ENCODE data around the gene MTIF3. TPM values are rescaled to one million over a fixed set of nuclear protein-coding genes. Genes with fewer than 3 reads are reported as not detected.

Gene MTIF3
- total RNA-seq, 1 experiment from 2014 or later = 37.1 TPM

- no peaks in the 10 kb centered on the region for H3K4me1 ChIP-seq (ENCODE audit: insufficient read depth, low read length, poor library complexity, severe bottlenecking)
- POLR2A ChIA-PET (ENCODE audit: low non-redundant PET) = no interaction called here
- no TSS peak for BruUV-seq (replicated peaks)
- no peak for TF ChIP-seq EZH2 (IDR thresholded peaks at IDR 0.05; ENCODE audit: borderline replicate concordance, low read depth, low read length, poor library complexity, severe bottlenecking)
- no peak for TF ChIP-seq CTCF (conservative IDR thresholded peaks at IDR 0.05; ENCODE audit: low read depth, low read length)
- no peak overlapping the region for H3K4me3 ChIP-seq (ENCODE audit: low read depth, low read length, poor library complexity, severe bottlenecking)
- intact Hi-C loops (cut with micrococcal nuclease; ENCODE audit: unreplicated experiment) = no loop called here
- no peaks in the 10 kb centered on the region for H3K27me3 ChIP-seq (replicated peaks; ENCODE audit: insufficient read depth, low read depth, low read length, poor library complexity)
- H3K27ac ChIP-seq (ENCODE audit: low read depth, low read length, poor library complexity, severe bottlenecking) = no peak overlapping the region
- CTCF ChIA-PET = no interaction called here
- H3K9me3 ChIP-seq (ENCODE audit: low read depth, low read length, poor library complexity, severe bottlenecking) = no peaks in the 10 kb centered on the region
- H3K36me3 ChIP-seq (ENCODE audit: insufficient read depth, low read length, poor library complexity, severe bottlenecking) = peaks cover 9% of the 10 kb centered on the region
- no peak for DNase-seq (ENCODE audit: low spot score)
Observed at GRCh38 chr13:27440408-27440807, 10.0 kb downstream of the MTIF3 start.

GRCh38 chr13:27437126-27437525 is 13.2 kb downstream of the MTIF3 start:
- Histone ChIP-seq H3K27me3 (replicated peaks; ENCODE audit: insufficient read depth, low read depth, low read length, poor library complexity) (no peaks in the 10 kb centered on the region), H3K27ac (ENCODE audit: low read depth, low read length, poor library complexity, severe bottlenecking) (no peak overlapping the region), H3K4me1 (ENCODE audit: insufficient read depth, low read length, poor library complexity, severe bottlenecking) (no peaks in the 10 kb centered on the region), H3K4me3 (ENCODE audit: low read depth, low read length, poor library complexity, severe bottlenecking) (no peak overlapping the region), H3K36me3 (ENCODE audit: insufficient read depth, low read length, poor library complexity, severe bottlenecking) (peaks cover 39% of the 10 kb centered on the region), H3K9me3 (ENCODE audit: low read depth, low read length, poor library complexity, severe bottlenecking) (no peaks in the 10 kb centered on the region)
- TF ChIP-seq CTCF (conservative IDR thresholded peaks at IDR 0.05; ENCODE audit: low read depth, low read length) = no peak
- TF ChIP-seq EZH2 (IDR thresholded peaks at IDR 0.05; ENCODE audit: borderline replicate concordance, low read depth, low read length, poor library complexity, severe bottlenecking) = no peak
- POLR2A ChIA-PET (ENCODE audit: low non-redundant PET) = no interaction called here
- DNase-seq (ENCODE audit: low spot score) = no peak
- CTCF ChIA-PET = no interaction called here
- intact Hi-C loops (cut with micrococcal nuclease; ENCODE audit: unreplicated experiment) = no loop called here
- no TSS peak for BruUV-seq (replicated peaks)

- no TSS peak for BruUV-seq (replicated peaks)
Observed at GRCh38 chr13:27432611-27433210, 17.7 kb downstream of the MTIF3 start.

More at GRCh38 chr13:27432611-27433210, 17.7 kb downstream of the MTIF3 start:
- Histone ChIP-seq H3K9me3 (ENCODE audit: low read depth, low read length, poor library complexity, severe bottlenecking) (no peaks in the 10 kb centered on the region), H3K4me3 (ENCODE audit: low read depth, low read length, poor library complexity, severe bottlenecking) (no peak overlapping the region), H3K36me3 (ENCODE audit: insufficient read depth, low read length, poor library complexity, severe bottlenecking) (peaks cover 83% of the 10 kb centered on the region), H3K4me1 (ENCODE audit: insufficient read depth, low read length, poor library complexity, severe bottlenecking) (no peaks in the 10 kb centered on the region), H3K27ac (ENCODE audit: low read depth, low read length, poor library complexity, severe bottlenecking) (no peak overlapping the region), H3K27me3 (replicated peaks; ENCODE audit: insufficient read depth, low read depth, low read length, poor library complexity) (no peaks in the 10 kb centered on the region)
- TF ChIP-seq CTCF (conservative IDR thresholded peaks at IDR 0.05; ENCODE audit: low read depth, low read length) (no peak), EZH2 (IDR thresholded peaks at IDR 0.05; ENCODE audit: borderline replicate concordance, low read depth, low read length, poor library complexity, severe bottlenecking) (no peak)
- no peak for DNase-seq (ENCODE audit: low spot score)
- ChIA-PET CTCF (no interaction called here), POLR2A (ENCODE audit: low non-redundant PET) (no interaction called here)
- intact Hi-C loops (cut with micrococcal nuclease; ENCODE audit: unreplicated experiment) = no loop called here
